ENCODE results near the gene ZFYVE27. TPM values are rescaled to one million over a fixed set of nuclear protein-coding genes. Genes with fewer than 3 reads are reported as not detected.

The ZFYVE27 gene
- total RNA-seq, 2 experiments from 2014 or later = 24.0 to 33.0 TPM

GRCh38 chr10:97724341-97724941 is 12.5 kb upstream of the ZFYVE27 start:
- no peaks in the 10 kb centered on the region for H3K9me2 ChIP-seq (ENCODE audit: insufficient read depth, low read length)
- H3K27ac ChIP-seq (ENCODE audit: low read depth, low read length, poor library complexity, severe bottlenecking) = no peak overlapping the region
- H3K79me2 ChIP-seq (ENCODE audit: insufficient read depth, low read depth, low read length) = no peaks in the 10 kb centered on the region
- DNase-seq (ENCODE audit: low spot score) = no peak
- no peak overlapping the region for H2AFZ ChIP-seq (ENCODE audit: low read length)
- POLR2A ChIA-PET = interaction anchor here (0.6 to 1.6 kb wide), 2 partner anchors 12 to 1095 kb away, joined by 5 to 6 read pairs; no protein-coding TSS in a partner anchor
- H3K9me3 ChIP-seq (ENCODE audit: low read length) = no peaks in the 10 kb centered on the region
- H3K4me3 ChIP-seq (ENCODE audit: low read depth, low read length, poor library complexity, severe bottlenecking) = no peak overlapping the region
- no peaks in the 10 kb centered on the region for H3K4me1 ChIP-seq (ENCODE audit: insufficient read depth, low read length, poor library complexity, severe bottlenecking)
- H3K4me2 ChIP-seq (ENCODE audit: low read length) = no peak overlapping the region
- intact Hi-C loops (cut with micrococcal nuclease; ENCODE audit: unreplicated experiment) = no loop called here
- CTCF ChIA-PET (ENCODE audit: unreplicated experiment) = no interaction called here
- no TSS peak for BruUV-seq (replicated peaks)
- TF ChIP-seq EZH2phosphoT487 (IDR thresholded peaks at IDR 0.05; ENCODE audit: borderline replicate concordance, low read depth, low read length) = no peak
- TF ChIP-seq CTCF (conservative IDR thresholded peaks at IDR 0.05; ENCODE audit: low read length) = no peak
- no peaks in the 10 kb centered on the region for H3K36me3 ChIP-seq (ENCODE audit: insufficient read depth, low read length)
- H4K20me1 ChIP-seq (ENCODE audit: insufficient read depth, low read length) = no peaks in the 10 kb centered on the region

- POLR2A ChIA-PET = interaction anchor here (0.8 kb wide), 1 partner anchor 9 kb away, joined by 3 read pairs; no protein-coding TSS in a partner anchor
These were observed 10.2 kb upstream of the ZFYVE27 start for GRCh38 chr10:97726636-97727178.

More at GRCh38 chr10:97726636-97727178, 10.2 kb upstream of the ZFYVE27 start:
- Histone ChIP-seq H3K9me2 (ENCODE audit: insufficient read depth, low read length) (no peaks in the 10 kb centered on the region), H3K4me3 (ENCODE audit: low read depth, low read length, poor library complexity, severe bottlenecking) (no peak overlapping the region), H3K4me1 (ENCODE audit: insufficient read depth, low read length, poor library complexity, severe bottlenecking) (no peaks in the 10 kb centered on the region), H3K4me2 (ENCODE audit: low read length) (no peak overlapping the region), H3K27ac (ENCODE audit: low read depth, low read length, poor library complexity, severe bottlenecking) (no peak overlapping the region), H2AFZ (ENCODE audit: low read length) (no peak overlapping the region), H4K20me1 (ENCODE audit: insufficient read depth, low read length) (no peaks in the 10 kb centered on the region), H3K79me2 (ENCODE audit: insufficient read depth, low read depth, low read length) (no peaks in the 10 kb centered on the region), H3K36me3 (ENCODE audit: insufficient read depth, low read length) (no peaks in the 10 kb centered on the region), H3K9me3 (ENCODE audit: low read length) (no peaks in the 10 kb centered on the region)
- BruUV-seq (replicated peaks) = no TSS peak
- TF ChIP-seq EZH2phosphoT487 (IDR thresholded peaks at IDR 0.05; ENCODE audit: borderline replicate concordance, low read depth, low read length) (no peak), CTCF (conservative IDR thresholded peaks at IDR 0.05; ENCODE audit: low read length) (no peak)
- intact Hi-C loops (cut with micrococcal nuclease; ENCODE audit: unreplicated experiment) = no loop called here
- DNase-seq (ENCODE audit: low spot score) = no peak
- CTCF ChIA-PET (ENCODE audit: unreplicated experiment) = no interaction called here

All from OCI-LY7 (cell line).